SKM-1 (cell line): ENCODE results near the gene CD44.

Experiments used
- DNase-seq: peaks from one replicate; lab custom pipeline; 2025; ENCODE audit not compliant: unreplicated experiment; lab: John Stamatoyannopoulos, UW

Gene CD44

DNA sequence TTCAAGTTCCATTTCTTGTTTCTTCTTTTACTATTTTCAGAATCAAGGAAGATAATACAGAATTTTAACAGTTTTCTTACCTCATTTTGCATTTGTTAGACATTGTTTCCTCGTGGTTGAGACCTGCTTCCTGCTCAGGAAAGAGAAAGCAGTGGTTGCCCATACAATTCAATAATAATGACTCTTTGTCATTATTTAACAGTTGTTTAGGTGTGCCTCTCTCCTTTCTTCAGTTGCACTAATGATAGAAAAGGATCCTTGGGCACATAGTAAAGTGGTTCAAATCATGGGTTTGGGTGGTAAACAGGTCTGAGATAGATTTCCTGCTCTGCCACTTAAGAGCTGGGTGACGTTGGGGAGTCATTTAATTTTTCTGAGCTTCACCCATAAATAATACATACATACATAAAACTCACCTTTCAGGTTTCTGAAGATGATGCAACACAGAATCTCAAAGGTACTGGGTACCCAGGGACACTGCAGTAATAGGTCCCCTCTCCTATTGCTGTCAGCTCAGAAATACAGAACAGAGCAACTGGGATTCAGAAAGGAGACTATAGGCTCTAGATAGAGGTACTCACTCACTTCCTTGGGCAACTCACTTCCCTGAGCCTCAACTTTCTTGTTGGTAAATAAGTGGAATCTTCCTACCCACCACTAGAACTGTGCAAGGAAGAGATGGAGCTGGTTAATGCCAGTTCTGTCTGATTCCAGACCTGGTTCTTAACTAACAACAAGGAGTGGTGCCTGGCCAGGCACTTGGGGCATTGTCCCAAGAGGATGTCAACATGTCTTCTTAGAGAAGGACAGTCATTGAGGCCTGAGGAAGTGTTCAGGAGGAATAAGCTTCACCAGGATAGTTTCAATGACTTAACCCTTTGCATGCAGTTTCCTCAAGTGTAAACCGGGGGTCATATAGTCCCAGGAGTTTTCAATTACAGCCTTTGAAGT, 34.9 kb downstream of the CD44 start:
- no peak for DNase-seq

DNA sequence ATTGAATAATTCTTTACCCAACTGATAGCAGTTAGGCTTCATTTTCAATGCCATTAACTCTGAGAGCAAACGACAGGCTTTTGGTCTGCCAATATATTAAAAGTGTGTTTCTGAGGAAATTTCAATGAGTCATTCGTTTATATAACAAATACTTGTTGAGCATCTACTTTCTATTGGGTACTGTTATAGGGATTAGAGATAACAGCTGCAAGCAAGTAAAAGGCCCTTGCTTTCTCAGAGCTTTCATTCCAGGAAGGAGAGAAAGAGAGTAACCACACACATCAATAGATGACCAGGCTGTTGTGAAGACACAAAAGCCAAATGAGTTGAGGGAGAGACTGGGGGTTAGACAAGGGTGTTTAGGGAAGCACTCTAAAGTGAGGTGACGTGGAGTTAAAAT, 35.7 kb downstream of the CD44 start:
- no peak for DNase-seq

DNA sequence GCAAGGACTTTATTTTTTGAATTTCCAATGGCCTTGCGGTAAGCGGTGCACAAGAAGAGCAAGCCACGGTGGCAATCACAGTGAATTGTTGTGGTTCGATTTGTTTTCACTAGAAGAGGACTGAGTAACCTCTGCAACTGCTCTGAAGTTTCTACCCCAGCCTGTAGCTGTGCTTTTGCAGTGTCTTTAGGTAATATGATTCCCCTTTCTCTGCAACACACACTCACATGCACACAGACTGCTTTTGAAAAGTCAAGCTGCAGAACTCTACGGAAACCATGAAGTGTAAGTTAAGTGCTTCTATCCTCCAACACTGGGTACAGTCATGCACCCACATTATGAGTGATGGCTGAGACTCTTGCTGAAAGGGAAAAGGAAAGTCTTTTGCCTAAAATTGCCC, 38.4 kb downstream of the CD44 start:
- DNase-seq: no peak

DNA sequence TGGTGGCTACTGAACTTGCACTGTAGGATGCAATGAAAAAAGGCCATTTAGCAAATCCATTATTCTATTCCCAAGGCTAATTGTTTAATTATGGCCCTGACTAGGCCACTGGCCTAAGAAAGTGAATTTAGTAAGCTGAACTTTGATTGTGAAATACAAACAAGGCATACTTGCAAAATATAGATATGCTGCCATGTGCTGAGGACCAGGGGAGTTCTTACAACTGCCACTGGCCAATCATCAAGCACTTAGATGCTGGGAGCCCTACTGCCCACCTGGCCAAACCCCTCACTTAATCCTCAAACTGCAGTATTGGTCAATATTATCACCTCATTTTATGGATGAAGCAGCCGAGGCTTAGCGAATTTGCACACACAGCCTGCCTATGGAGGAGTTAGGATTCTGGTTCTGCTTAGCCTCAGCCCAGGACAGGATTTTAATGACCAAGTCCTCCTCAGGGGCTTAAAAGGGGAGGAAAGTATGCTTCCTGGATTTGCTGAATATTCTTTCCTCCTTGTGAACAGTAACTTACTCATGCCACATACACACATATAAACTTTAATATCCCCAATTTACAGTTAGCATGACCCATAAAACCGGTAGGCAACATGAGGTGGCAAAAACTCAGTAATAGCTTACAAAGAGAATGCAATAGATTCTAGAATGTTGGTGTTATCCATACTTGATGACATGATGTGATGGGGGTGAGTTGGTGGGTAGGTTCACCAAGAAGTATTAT, 39.3 kb downstream of the CD44 start:
- no peak for DNase-seq

DNA sequence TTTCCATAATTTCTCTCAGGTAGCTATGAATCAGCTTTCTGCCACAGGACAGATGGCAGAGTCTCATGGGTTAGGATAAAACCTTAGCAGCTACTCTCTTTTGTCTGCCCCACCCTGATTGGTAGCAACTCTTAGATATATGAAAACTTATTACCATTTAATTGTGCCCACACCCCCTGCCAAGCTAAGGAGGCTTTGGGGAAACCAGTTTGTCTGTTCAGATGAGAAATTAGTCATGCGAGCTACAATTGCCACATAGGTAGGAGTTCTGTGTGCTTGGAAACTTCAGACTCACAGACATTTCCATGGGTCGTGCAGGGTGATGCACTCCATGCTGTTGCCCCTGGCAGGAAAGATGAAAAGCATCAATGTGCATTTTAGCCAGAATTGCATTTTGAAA, 39.9 kb downstream of the CD44 start:
- no peak for DNase-seq

DNA sequence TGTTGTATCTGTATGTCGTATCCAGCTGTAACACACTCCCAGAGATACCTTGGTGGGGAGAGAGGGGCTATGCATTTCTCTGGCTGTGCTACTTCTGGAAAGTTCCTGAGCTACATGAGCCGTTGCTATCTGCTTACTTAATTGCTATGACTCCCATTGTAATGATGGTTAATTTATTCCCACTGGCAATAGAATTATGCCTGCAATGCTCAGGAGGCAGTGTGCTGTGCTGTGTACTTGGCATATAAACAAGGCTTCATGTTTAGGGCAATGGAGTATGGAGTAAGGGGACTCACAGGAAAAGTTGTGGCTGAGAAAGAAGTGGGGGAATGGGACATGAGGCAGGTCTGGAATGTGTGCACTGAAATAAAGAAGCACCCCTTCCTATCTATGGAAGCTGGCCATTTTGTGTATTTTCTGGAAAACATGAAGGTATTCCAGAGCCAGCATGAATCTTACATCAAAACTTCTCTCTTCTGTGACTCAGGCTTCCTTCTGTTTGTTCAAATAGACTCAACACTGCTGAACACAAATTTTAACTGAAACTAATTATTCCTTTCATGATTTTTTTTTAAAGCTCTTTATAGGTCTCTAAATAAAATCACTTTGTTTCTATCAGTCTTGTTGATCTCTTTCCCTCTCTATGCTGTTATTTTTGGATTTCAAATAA, 40.6 kb downstream of the CD44 start:
- no peak for DNase-seq

DNA sequence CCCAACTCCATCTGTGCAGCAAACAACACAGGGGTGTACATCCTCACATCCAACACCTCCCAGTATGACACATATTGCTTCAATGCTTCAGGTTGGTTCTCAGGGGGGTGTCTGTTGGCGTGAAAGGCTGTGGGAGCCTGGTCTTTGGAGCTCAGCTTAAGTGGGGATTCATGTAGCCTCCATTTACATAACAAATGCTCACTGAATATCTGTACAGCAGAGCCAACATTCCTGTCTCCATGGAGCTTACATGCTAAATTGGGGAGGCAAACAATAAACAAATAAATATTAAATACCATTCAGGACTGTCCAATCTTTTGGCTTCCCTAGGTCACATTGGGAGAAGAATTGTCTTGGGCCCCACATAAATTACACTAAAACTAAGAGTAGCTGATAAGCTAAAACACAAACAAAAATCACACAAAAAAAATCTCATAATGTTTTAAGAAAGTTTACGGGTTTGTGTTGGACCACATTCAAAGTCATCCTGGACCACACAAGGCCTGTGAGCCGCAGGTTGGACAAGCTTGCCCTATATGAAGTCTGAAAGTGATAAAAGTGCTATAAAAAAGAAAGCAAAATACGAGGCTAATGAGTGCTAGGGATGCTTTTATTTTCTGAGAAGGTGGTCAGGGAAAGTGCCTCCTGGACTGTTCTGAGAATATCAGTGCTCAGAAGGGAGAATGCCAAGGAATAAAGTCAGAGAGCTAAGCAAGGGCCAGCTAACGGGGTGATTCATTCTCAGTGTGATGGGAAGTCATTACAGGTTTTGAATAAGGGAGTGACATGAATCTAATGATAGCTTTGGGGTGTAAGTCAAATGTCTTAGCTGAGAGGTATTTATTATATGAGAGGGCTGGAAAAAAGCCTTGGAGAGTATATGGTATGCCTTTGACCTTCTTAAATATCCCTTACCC, 41.6 kb downstream of the CD44 start:
- no peak for DNase-seq

DNA sequence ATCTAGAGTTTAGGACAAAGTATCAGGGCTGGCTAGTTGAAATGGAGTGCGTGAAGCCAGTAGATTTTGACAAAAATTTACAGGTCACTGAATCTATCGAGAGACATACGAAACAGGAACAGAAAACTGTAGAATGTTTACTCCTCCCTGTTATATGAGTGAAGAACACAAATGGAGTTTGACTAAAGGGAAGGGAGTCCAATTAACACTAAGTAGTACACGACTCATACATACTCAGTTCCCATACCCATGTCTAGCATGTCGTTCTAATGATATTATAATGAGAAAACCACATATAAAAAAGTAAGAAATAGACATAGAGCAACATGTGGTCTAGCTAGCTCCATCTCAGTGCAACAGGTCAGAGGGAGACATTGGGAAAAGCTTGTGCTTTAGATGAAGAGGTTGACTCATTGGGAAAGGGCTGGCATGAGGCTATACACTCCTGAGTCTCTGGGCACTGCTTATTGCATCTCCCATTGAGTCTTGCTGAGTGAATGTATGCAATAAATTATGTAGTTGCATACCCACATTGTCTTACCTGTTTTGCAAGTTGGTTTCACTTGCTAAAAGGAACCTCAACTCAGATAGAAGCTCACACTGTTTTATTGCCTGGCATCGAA, 43.5 kb downstream of the CD44 start:
- no peak for DNase-seq

DNA sequence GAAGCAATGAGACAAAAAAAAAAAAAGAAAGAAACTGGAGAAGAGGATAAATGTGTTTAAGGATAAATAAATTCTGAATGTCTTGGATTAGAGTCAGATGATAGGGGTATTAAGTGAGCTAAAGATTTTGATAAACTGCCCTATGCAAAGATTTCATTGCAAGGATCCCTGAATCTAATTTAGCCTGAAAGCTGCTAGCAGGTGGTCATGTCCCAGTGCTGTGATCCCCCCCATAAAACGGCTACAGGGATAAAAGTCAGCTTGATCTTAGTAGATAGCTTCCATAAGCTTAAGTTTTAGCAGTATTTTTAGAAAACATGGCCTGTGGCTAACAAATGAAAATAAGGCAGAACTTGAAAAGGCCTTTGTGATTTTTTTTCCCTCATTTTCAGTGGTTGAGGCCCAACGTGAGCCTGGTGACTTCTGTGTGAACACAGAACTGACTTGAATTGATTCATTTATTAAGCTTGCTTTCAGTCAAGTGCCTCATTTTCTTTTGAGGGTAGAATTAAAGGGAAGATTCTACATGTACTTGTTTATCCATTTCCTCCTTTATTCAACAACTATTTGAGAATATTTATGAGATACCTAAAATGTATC, 44.5 kb downstream of the CD44 start:
- DNase-seq: no peak

DNA sequence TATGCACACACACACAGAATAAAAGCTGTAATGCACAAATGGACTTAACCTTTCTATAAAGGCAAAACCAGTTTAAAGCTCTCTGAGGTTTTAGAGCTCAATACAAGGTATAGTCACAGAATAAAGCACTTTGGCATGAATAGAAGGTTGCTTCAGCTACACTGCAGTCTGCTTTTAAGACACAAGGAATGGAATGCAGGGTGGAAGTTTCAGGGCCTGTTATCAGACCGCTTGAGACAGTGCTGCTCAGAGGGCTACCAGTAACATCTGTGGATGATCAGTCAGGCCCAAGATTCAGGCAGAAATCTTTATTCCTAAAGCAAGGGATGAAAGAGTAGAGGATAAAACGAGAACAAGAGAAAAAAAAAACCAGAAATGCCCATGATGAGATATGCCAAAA, 46.7 kb downstream of the CD44 start:
- no peak for DNase-seq

DNA sequence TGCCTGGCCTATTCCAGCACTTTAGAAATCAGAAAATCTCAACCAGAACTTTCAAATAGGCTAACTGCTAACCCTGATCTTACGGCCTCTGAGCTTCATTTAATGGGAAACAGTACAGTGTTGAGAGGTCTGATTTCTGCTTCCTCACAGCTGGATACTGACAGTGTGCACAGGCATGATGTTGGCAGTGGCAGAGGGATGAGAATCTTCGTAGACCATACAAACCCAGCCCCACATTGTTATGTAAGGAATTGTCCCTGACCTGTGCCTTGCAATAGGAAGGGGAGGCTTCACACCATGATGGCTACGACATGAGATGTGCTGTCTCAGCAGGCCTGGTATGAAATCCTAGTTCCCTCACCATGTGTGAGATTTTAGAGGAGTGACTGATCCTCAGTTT, 49.0 kb downstream of the CD44 start:
- no peak for DNase-seq

DNA sequence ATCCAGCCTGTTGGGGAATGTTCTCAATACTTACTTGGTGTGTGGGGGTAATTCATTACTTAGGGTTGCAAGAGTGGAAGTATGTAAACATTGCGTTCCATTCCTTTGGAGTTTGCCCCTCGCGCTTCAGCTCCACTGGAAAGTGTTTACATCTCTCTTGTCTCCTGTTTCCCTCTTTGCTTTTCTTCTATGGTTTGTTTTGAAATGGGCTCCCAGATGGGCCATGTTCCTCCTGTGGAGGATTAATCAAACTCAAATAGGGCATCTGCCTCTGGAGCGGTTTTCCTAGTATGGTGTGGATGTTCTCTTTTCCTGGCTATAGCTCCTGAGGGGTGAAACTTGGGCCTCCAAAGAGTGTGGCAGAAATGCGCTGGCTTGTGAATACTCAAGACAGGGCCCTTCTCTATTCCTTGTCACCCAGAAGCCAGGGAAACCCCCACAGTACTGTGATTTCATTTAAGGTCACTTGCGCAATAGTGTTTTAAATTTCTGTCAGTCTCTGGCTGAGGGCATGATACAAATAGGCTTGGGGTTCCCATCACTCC, 51.9 kb downstream of the CD44 start:
- no peak for DNase-seq

DNA sequence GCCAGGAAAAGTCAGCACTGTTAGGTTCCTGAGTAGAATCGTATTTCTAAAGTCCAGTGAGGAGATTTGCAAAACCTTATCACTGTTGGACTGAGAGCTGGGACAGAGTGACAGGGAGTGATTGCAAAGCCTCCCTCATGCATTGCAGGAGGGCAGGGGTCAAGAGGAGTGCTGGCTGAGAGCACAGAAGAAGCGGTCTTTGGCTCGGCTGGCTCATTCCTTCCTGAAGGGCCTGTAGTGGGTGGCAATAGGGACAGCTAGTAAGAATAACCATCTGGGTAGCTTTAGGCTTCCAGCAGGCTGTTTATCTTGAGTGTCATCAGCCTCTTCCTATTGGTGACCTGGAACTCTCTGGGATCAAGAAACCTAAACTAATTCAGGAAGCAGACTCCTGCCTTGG, 53.4 kb downstream of the CD44 start:
- no peak for DNase-seq

DNA sequence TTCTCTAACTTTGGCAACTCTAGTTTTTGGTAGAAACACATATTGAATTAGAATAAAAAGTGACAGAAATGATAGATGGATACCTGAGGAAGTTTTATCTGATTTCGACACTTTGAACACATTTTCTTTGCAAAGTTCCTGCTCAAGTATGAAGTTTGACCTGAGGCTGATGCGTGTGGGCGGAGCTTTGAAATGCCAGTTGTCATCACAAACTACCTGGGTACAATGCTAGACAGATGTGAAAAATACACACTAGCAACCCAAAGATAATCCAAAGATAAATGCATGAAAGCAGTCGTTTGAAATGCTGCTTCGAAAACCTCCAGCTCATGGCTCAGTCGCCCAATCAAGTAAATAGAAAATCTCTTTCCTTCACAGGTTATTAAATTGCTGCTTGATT, 54.8 kb downstream of the CD44 start:
- no peak for DNase-seq

DNA sequence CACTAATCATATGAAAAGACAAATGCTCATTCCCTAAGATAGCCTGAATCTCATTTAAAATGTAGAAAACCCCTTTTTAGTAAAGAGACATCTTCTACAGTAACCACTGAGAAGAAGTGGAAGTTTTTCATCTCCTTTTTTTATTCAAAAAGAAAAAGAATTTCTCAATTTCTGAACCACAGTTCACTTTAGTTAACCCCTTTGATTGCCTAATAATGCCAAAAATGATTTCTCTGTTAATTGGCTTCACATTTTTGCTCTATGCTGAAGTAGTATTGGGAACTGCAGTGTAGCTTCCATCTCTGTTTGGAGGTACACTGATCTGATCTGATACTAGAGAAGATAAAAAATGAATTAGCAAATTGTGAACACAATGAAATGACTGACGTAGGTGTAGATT, 58.3 kb downstream of the CD44 start:
- no peak for DNase-seq

DNA sequence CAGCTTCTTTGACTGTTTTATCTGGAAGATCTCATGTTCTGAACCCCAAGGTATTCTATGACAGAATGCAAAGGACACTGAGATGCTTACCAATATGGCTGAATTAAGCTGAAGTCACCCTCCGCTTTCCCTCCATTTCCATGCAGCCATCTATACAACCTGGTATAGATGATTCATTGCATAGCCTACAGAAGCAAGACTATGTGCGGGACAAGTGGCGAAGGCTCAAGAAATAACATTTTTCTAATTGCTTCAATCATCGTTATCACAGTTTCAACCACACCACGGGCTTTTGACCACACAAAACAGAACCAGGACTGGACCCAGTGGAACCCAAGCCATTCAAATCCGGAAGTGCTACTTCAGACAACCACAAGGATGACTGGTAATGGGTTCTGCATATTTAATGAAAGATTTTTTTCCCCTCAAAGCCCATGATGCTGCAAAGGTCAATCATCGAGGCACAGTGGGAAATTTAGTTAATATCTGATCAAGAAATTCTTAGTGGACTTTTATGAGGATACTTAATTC, 61.9 kb downstream of the CD44 start:
- DNase-seq: no peak

DNA sequence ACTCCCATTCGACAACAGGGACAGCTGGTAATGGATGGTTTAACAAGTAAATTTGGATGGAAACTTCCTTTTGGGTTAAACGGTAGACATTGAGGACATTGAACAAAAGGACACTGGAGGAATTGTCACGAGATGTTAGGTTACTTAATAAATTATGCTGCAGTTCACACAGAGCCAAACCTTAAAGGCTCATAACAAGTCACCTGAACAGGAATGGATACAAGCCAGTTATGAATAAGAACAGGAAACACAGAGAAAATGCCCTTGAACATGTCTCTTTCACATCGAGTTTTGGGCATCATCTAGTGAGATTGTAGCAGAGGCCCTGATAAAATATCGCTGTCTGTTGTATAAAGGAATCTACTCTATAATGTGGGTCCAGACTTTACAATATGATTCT, 65.6 kb downstream of the CD44 start:
- no peak for DNase-seq

DNA sequence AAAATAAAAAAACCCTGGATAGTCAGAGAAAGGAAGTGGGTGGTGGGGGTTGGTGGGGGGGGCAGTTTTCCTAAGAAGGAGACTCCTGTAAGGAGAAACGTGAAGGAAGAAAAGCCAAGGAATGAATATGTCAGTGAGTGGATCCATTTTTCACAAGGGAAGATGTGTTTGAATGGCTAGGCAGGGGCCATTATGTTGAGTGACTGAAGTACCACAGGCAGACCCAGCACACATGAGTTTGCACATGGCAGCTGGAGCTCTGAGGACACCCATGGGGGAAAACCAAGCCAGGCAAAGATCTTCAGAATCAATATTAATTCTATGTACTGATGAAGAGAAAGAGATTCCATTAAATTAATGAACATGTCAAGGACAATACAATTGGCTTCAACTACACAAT, 67.6 kb downstream of the CD44 start:
- DNase-seq: no peak
